ENCODE results near the gene BTBD10. TPM values are rescaled to one million over a fixed set of nuclear protein-coding genes. Genes with fewer than 3 reads are reported as not detected.

The BTBD10 gene
- total and polyA plus RNA-seq, 2 experiments from 2014 or later: 21.3 to 44.1 TPM

DNA sequence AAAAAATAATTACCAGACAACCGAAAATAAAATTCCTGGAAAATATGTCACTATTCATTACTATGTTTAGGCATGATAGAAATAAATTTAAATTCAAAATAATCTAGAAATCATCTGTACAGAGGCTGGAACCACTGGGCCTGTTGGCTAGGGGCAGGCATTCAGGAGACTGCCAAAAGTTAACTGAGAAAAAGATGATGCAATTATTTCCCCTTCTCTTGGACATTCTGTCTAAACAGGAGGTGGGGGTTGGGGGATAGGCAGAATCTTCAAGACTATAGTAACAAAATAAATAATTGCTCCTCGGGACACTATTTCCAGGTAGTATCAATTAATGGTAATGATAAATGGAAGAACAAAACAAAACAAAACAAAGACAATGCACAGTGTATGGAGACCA lies 14.1 kb downstream of the BTBD10 start:
- TF ChIP-seq CTCF (IDR thresholded peaks at IDR 0.05; ENCODE audit: poor library complexity): no peak
- no peak for TF ChIP-seq EZH2phosphoT487 (IDR thresholded peaks at IDR 0.05; ENCODE audit: low read depth, severe bottlenecking, unreplicated experiment)
- no peak for TF ChIP-seq EZH2 (IDR thresholded peaks at IDR 0.05; ENCODE audit: borderline replicate concordance)
- DNase-seq (ENCODE audit: low spot score): no peak

GRCh38 chr11:13446444-13446843 lies 16.6 kb downstream of the BTBD10 start:
- H3K9me2 ChIP-seq (replicated peaks; ENCODE audit: insufficient read depth): no peaks in the 10 kb centered on the region
- H4K20me1 ChIP-seq (ENCODE audit: insufficient read depth, poor library complexity, severe bottlenecking): no peaks in the 10 kb centered on the region
- H3K4me1 ChIP-seq (ENCODE audit: insufficient read depth): no peaks in the 10 kb centered on the region
- H3K79me2 ChIP-seq: peaks cover 74% of the 10 kb centered on the region
- H3K4me3 ChIP-seq: no peak overlapping the region
- no peaks in the 10 kb centered on the region for H3K9me3 ChIP-seq (ENCODE audit: low read depth)
- H3K4me2 ChIP-seq: no peak overlapping the region
- H3K36me3 ChIP-seq (replicated peaks; ENCODE audit: insufficient read depth, low read depth): no peaks in the 10 kb centered on the region
- no peak for DNase-seq (ENCODE audit: low spot score)
- H3K27me3 ChIP-seq: no peaks in the 10 kb centered on the region
- TF ChIP-seq EZH2phosphoT487 (IDR thresholded peaks at IDR 0.05; ENCODE audit: low read depth, severe bottlenecking, unreplicated experiment) (no peak), CTCF (IDR thresholded peaks at IDR 0.05; ENCODE audit: poor library complexity) (no peak), EZH2 (IDR thresholded peaks at IDR 0.05; ENCODE audit: borderline replicate concordance) (no peak)
- no peak overlapping the region for H2AFZ ChIP-seq
- H3K27ac ChIP-seq: no peak overlapping the region

More for the DNA sequence above, 14.1 kb downstream of the BTBD10 start:
- Histone ChIP-seq H2AFZ (no peak overlapping the region), H3K27me3 (no peaks in the 10 kb centered on the region), H3K9me2 (replicated peaks; ENCODE audit: insufficient read depth) (no peaks in the 10 kb centered on the region), H3K27ac (no peak overlapping the region), H4K20me1 (ENCODE audit: insufficient read depth, poor library complexity, severe bottlenecking) (no peaks in the 10 kb centered on the region), H3K4me1 (ENCODE audit: insufficient read depth) (no peaks in the 10 kb centered on the region), H3K4me2 (no peak overlapping the region), H3K79me2 (peaks cover 90% of the 10 kb centered on the region), H3K36me3 (replicated peaks; ENCODE audit: insufficient read depth, low read depth) (no peaks in the 10 kb centered on the region), H3K9me3 (ENCODE audit: low read depth) (no peaks in the 10 kb centered on the region), H3K4me3 (no peak overlapping the region)
- WGBS (ENCODE audit: low lambda C conversion rate, missing lambda C conversion rate): 88% methylated on average over 2 of the region's 2 CpGs

GRCh38 chr11:13445588-13445987 lies 17.4 kb downstream of the BTBD10 start:
- H3K4me3 ChIP-seq: no peak overlapping the region
- no peaks in the 10 kb centered on the region for H3K27me3 ChIP-seq
- WGBS (ENCODE audit: low lambda C conversion rate, missing lambda C conversion rate): 100% methylated on average over 2 of the region's 2 CpGs
- no peaks in the 10 kb centered on the region for H4K20me1 ChIP-seq (ENCODE audit: insufficient read depth, poor library complexity, severe bottlenecking)
- H2AFZ ChIP-seq: no peak overlapping the region
- TF ChIP-seq EZH2 (IDR thresholded peaks at IDR 0.05; ENCODE audit: borderline replicate concordance) (no peak), CTCF (IDR thresholded peaks at IDR 0.05; ENCODE audit: poor library complexity) (no peak), EZH2phosphoT487 (IDR thresholded peaks at IDR 0.05; ENCODE audit: low read depth, severe bottlenecking, unreplicated experiment) (no peak)
- H3K9me2 ChIP-seq (replicated peaks; ENCODE audit: insufficient read depth): no peaks in the 10 kb centered on the region
- H3K4me1 ChIP-seq (ENCODE audit: insufficient read depth): no peaks in the 10 kb centered on the region
- peaks cover 66% of the 10 kb centered on the region for H3K79me2 ChIP-seq
- H3K36me3 ChIP-seq (replicated peaks; ENCODE audit: insufficient read depth, low read depth): no peaks in the 10 kb centered on the region
- no peak overlapping the region for H3K4me2 ChIP-seq
- no peaks in the 10 kb centered on the region for H3K9me3 ChIP-seq (ENCODE audit: low read depth)
- no peak for DNase-seq (ENCODE audit: low spot score)
- no peak overlapping the region for H3K27ac ChIP-seq
